GM23338 (cell line): ENCODE data around the gene BUB1B. TPM values are rescaled to one million over a fixed set of nuclear protein-coding genes. Genes with fewer than 3 reads are reported as not detected.
A peak's percentile ranks its signal among the peaks of the same experiment; 100 is the strongest.

Experiments used
- ATAC-seq: fragments of 200-7000 bp; cut with Tn5 transposase; 3 replicates; pipeline ENCODE4 v1.9.1; 2020
- DNase-seq: peaks from one replicate; pipeline ENCODE4 v3.0.0-alpha.2; 2015; ENCODE audit warnings: low spot score
- H2AFZ ChIP-seq: fragments of 200-600 bp; sonication (generic); 2 replicates; pipeline ENCODE4 v1.8.0; 2016; ENCODE audit warnings: antibody characterized with exemption, mild to moderate bottlenecking, moderate library complexity
- H3F3A ChIP-seq: fragments of 200-600 bp; sonication (generic); replicated peaks from 2 replicates; pipeline ENCODE4 v1.8.0; 2017; ENCODE audit warnings: antibody characterized with exemption, mixed run types, low read depth
- H3K27ac ChIP-seq: fragments of 200-600 bp; sonication (generic); 2 replicates; pipeline ENCODE4 v1.6.1; 2016; ENCODE audit warnings: low read depth
- H3K27me3 ChIP-seq: fragments of 200-600 bp; sonication (generic); 2 replicates; pipeline ENCODE4 v1.8.0; 2016; ENCODE audit warnings: mild to moderate bottlenecking, mixed run types, moderate library complexity; ENCODE audit not compliant: insufficient read depth
- H3K36me3 ChIP-seq: fragments of 200-600 bp; sonication (generic); 2 replicates; pipeline ENCODE4 v1.8.0; 2016; ENCODE audit warnings: mild to moderate bottlenecking; ENCODE audit not compliant: insufficient read depth
- H3K4me1 ChIP-seq: fragments of 200-600 bp; sonication (generic); 2 replicates; pipeline ENCODE4 v1.8.0; 2016; ENCODE audit warnings: mild to moderate bottlenecking, moderate library complexity; ENCODE audit not compliant: insufficient read depth
- H3K4me2 ChIP-seq: fragments of 200-600 bp; sonication (generic); 2 replicates; pipeline ENCODE4 v1.7.1; 2017; ENCODE audit warnings: mixed run types
- H3K4me3 ChIP-seq: fragments of 200-600 bp; sonication (generic); 2 replicates; pipeline ENCODE4 v1.6.1; 2016; ENCODE audit warnings: mixed run types
- H3K79me2 ChIP-seq: fragments of 200-600 bp; sonication (generic); replicated peaks from 2 replicates; pipeline ENCODE4 v1.8.0; 2017; ENCODE audit warnings: mild to moderate bottlenecking; ENCODE audit not compliant: insufficient read depth
- H3K9me2 ChIP-seq: fragments of 200-600 bp; sonication (generic); 2 replicates; pipeline ENCODE4 v1.8.0; 2017; ENCODE audit not compliant: insufficient read depth
- H4K20me1 ChIP-seq: fragments of 200-600 bp; sonication (generic); replicated peaks from 2 replicates; pipeline ENCODE4 v1.8.0; 2017; ENCODE audit warnings: mild to moderate bottlenecking; ENCODE audit not compliant: insufficient read depth
- H3K27ac Mint-ChIP-seq: 2 replicates; pipeline ENCODE4 v1.8.0; 2020; ENCODE audit warnings: inconsistent platforms, mild to moderate bottlenecking, moderate library complexity, mixed read lengths
- H3K27me3 Mint-ChIP-seq: 3 replicates; pipeline ENCODE4 v1.8.0; 2022; ENCODE audit warnings: low read depth, mild to moderate bottlenecking, moderate library complexity, mixed read lengths, inconsistent platforms; ENCODE audit not compliant: insufficient read depth, poor library complexity
- H3K36me3 Mint-ChIP-seq: 3 replicates; pipeline ENCODE4 v1.8.0; 2021; ENCODE audit warnings: low read depth, mild to moderate bottlenecking, inconsistent platforms, moderate library complexity, mixed read lengths
- H3K4me1 Mint-ChIP-seq: 3 replicates; pipeline ENCODE4 v1.8.0; 2020; ENCODE audit warnings: mild to moderate bottlenecking, inconsistent platforms, mixed read lengths
- H3K4me3 Mint-ChIP-seq: 3 replicates; pipeline ENCODE4 v1.8.0; 2021; ENCODE audit warnings: moderate library complexity, mild to moderate bottlenecking, inconsistent platforms, mixed read lengths
- H3K9me3 Mint-ChIP-seq: 3 replicates; pipeline ENCODE4 v1.8.0; 2020; ENCODE audit warnings: moderate library complexity, mild to moderate bottlenecking, inconsistent platforms, mixed read lengths
- CREB1 ChIP-seq: fragments of 250-450 bp; sonication (Bioruptor Pico); IDR thresholded peaks from 2 replicates; pipeline ENCODE4 v1.5.0; 2020; ENCODE audit warnings: low read depth, mild to moderate bottlenecking, moderate library complexity
- EZH2phosphoT487 ChIP-seq: fragments of 200-600 bp; sonication (generic); IDR thresholded peaks from one replicate; pipeline ENCODE4 v1.8.1; 2018; ENCODE audit warnings: antibody characterized with exemption; ENCODE audit not compliant: unreplicated experiment
- JUNB ChIP-seq: IDR thresholded peaks from one replicate; pipeline ENCODE4 v1.6.1; 2016; ENCODE audit warnings: antibody characterized with exemption; ENCODE audit not compliant: unreplicated experiment
- NANOG ChIP-seq: IDR thresholded peaks from 2 replicates; pipeline ENCODE4 v1.6.1; 2016; ENCODE audit warnings: antibody characterized with exemption, borderline replicate concordance
- REST ChIP-seq: IDR thresholded peaks from one replicate; pipeline ENCODE4 v1.6.1; 2018; ENCODE audit warnings: antibody characterized with exemption; ENCODE audit not compliant: unreplicated experiment
- STAT1 ChIP-seq: IDR thresholded peaks from one replicate; pipeline ENCODE4 v1.6.1; 2016; ENCODE audit warnings: antibody characterized with exemption; ENCODE audit not compliant: unreplicated experiment
- ZNF114 ChIP-seq: fragments of 250-450 bp; sonication (Bioruptor Pico); IDR thresholded peaks from 2 replicates; pipeline ENCODE4 v1.5.0; 2020; ENCODE audit warnings: mild to moderate bottlenecking, moderate library complexity
- ZNF462 ChIP-seq: fragments of 250-450 bp; sonication (Bioruptor Pico); IDR thresholded peaks from 2 replicates; pipeline ENCODE4 v1.5.0; 2020; ENCODE audit warnings: mild to moderate bottlenecking, moderate library complexity
- polyA plus RNA-seq: library from polyadenylated mRNA; unstranded; fragments of >200 nt; fragmentation: Nextera tagmentation; extraction: Ambion mirVana; gene quantifications from 2 replicates; pipeline ENCODE4 v1.2.1, GENCODE V29; 2016
- total RNA-seq: library from RNA; depleted of rRNA; stranded (reverse); fragments of >200 nt; shearing (Covaris generic); gene quantifications from 2 replicates; pipeline ENCODE4 v1.2.3, GENCODE V29; 2014

BUB1B gene
- total and polyA plus RNA-seq, 2 experiments from 2014 or later: 77.7 to 160 TPM

DNA sequence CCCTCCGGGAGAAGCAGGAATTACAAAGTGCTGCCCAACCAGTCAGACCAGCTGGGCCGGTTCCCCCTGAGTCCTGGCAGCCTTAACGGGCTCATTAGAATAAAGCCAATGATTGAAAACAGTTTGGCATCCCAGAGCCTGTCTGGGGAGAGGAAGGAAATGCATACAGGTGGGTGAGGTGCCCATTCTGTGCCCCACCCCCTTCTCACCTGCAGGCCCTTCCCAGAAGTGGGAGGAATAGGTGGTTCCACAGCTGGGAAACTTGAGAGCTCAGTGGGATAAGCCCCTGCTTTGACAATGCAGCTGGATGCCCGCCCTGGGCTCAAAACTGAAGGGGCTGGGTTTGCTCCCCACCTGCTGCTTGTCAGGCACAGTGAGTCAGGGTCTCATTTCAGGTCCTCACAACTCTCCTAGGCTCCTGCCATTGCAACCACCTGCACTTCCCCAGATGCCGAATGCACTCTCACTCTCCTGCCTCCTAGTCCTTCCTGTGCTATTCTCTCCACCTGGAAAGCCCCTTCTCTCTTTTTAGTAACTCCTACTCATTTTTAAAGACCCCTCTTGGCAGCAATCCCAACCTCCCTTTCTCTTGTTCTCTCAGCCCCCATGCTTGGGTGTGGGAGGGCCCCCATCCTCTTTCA, 5.5 kb upstream of the BUB1B start:
- peaks cover 15% of the 10 kb centered on the region; the same call in 1 of the 2 replicates for H3F3A ChIP-seq
- DNase-seq (peak; percentile 91), ATAC-seq (peak; percentile 92)
- H3K27ac Mint-ChIP-seq: peak overlapping the region; percentile 94
- no peaks in the 10 kb centered on the region for H4K20me1 ChIP-seq
- no peaks in the 10 kb centered on the region for H3K36me3 ChIP-seq
- H3K4me3 Mint-ChIP-seq: peak overlapping the region; percentile 64
- no peak overlapping the region for H2AFZ ChIP-seq
- H3K36me3 Mint-ChIP-seq: no peaks in the 10 kb centered on the region; the same call in 2 of the 3 replicates
- H3K4me1 ChIP-seq: peaks cover 33% of the 10 kb centered on the region
- peak overlapping the region; percentile 38 for H3K4me3 ChIP-seq
- H3K9me2 ChIP-seq: peaks cover 14% of the 10 kb centered on the region; the same call in 1 of the 2 replicates
- H3K4me2 ChIP-seq: peak overlapping the region; percentile 77
- no peaks in the 10 kb centered on the region for H3K27me3 ChIP-seq
- H3K79me2 ChIP-seq: no peaks in the 10 kb centered on the region
- H3K27ac ChIP-seq: peak overlapping the region; percentile 97
- TF ChIP-seq REST: no peak
- TF ChIP-seq JUNB: no peak
- TF ChIP-seq ZNF462 (CRISPR knock-in tag): peak; percentile 78; the same call in 1 of the 2 replicates
- 0 out of 2 replicates have a peak, but pooled peaks have one; percentile 9 for TF ChIP-seq CREB1 (CRISPR knock-in tag)
- no peak for TF ChIP-seq STAT1
- no peak for TF ChIP-seq EZH2phosphoT487
- 0 out of 2 replicates have a peak, but pooled peaks have one; percentile 27 for TF ChIP-seq NANOG
- TF ChIP-seq ZNF114: no peak
- peaks cover 22% of the 10 kb centered on the region for H3K27me3 Mint-ChIP-seq
- peaks cover 45% of the 10 kb centered on the region for H3K4me1 Mint-ChIP-seq
- no peaks in the 10 kb centered on the region for H3K9me3 Mint-ChIP-seq
